ENCODE results near the gene COX4I2. TPM values are rescaled to one million over a fixed set of nuclear protein-coding genes. Genes with fewer than 3 reads are reported as not detected.
A peak's percentile ranks its signal among the peaks of the same experiment; 100 is the strongest.
"Not testable (repeated sequence)": the region's sequence is repeated elsewhere in the genome, so short reads cannot be mapped to it uniquely, and the experiment has no call there.

COX4I2 gene
- 1 to 10 TPM; 2.5 to 6.5 TPM for total RNA-seq
- long read RNA-seq, donor 1 = 0 reads
- long read RNA-seq, donor 2, partial matches to known transcripts = 0 of 2 reads
- long read RNA-seq, donor 2, other reads (novel, unspliced or antisense) = 0 of 2 reads

DNA sequence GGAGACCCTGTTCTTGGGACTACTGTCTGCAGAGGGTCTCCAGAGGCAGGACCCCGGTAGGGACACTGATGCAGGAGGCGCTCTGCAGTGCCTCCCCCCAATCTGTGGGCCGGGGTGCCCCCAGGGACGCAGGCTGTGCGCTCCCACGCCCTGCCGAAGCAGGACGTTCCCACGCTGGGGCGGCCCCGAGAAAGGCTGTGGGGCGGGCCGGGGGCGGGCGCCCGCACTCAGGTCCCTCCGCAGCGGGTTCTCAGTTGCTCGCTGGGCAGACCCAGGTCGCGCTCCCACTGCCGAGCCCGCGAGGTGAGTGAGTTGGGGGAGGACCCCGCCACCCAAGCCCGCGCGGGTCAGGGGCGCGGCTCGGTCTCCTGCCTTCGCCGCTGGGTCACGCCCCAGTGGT is at the start of gene COX4I2:
Gene COX4I2 (plus strand): TSS at position 253 of the 400 bp plus-strand sequence. CDS start 1,106 bp downstream, outside the sequence.
- DNase-seq (ENCODE audit: low spot score) = no peak
- intact Hi-C loops (cut with DNase I) = no loop called here

GRCh38 chr20:31590717-31591225 is 46.9 kb upstream of the COX4I2 start:
- DNase-seq (ENCODE audit: low spot score) = no peak
- intact Hi-C loops (cut with DNase I) = no loop called here

GRCh38 chr20:31593221-31594001 is 44.3 kb upstream of the COX4I2 start:
- DNase-seq (ENCODE audit: low spot score) = no peak
- intact Hi-C loops (cut with DNase I) = loop anchor here in 1 of 2 donors (2.0 kb wide), 1 partner anchor 21 kb away; no protein-coding TSS in a partner anchor

DNA sequence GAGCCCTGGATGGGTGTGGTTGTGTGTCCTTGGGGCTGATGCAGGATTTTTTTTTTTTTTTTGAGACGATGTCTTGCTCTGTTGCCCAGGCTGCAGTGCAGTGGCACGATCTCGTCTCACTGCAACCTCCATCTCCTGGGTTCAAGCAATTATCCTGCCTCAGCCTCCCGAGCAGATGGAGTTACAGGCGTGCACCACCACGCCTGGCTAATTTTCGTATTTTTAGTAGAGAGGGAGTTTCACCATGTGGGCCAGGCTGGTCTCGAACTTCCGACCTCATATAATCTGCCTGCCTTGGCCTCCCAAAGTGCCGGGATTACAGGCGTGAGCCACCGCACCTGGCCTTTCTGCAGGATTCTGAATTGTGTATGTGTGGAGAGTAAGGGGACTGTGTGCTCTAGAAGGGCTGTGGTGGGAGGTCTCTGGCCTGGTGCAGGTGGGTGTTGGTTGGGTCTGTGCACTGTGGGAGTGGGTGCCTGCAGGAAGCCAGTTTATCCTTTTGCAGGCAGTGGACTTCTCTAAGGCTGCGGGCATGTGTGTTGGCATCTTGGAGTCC is 43.6 kb upstream of the COX4I2 start:
- no peak for DNase-seq (ENCODE audit: low spot score)
- intact Hi-C loops (cut with DNase I) = loop anchor here in 1 of 2 donors (2.0 kb wide), 1 partner anchor 21 kb away; no protein-coding TSS in a partner anchor

- intact Hi-C loops (cut with DNase I) = loop anchor here in 1 of 2 donors (2.0 to 5.0 kb wide), 2 partner anchors 22 to 758 kb away; no protein-coding TSS in a partner anchor
- DNase-seq (ENCODE audit: low spot score) = no peak
Measured at GRCh38 chr20:31594558-31595379, 42.9 kb upstream of the COX4I2 start.

DNA sequence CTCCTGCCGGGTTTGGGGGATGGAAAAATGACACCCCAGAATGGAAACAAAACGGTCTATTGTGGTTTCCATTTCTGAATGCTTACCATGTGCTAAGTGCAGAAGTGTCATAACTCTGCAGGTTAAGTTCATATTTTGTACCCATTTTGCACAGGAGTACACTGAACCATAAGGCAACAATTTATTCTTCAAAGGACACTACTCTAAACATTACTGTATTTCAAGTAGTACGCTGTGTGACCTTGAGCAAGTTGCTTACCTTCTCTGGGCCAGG is 42.4 kb upstream of the COX4I2 start:
- intact Hi-C loops (cut with DNase I) = loop anchor here in 1 of 2 donors (2.0 to 5.0 kb wide), 2 partner anchors 23 to 757 kb away; no protein-coding TSS in a partner anchor
- DNase-seq (ENCODE audit: low spot score) = no peak

GRCh38 chr20:31595654-31596411 is 41.9 kb upstream of the COX4I2 start:
- DNase-seq (ENCODE audit: low spot score) = peak; percentile 93
- intact Hi-C loops (cut with DNase I) = loop anchor here in 1 of 2 donors (2.0 to 5.0 kb wide), 2 partner anchors 23 to 756 kb away; no protein-coding TSS in a partner anchor

GRCh38 chr20:31596412-31596715 is 41.3 kb upstream of the COX4I2 start:
- not testable (repeated sequence) for DNase-seq (ENCODE audit: low spot score)
- intact Hi-C loops (cut with DNase I) = loop anchor here in 1 of 2 donors (5.0 kb wide), 1 partner anchor 756 kb away; no protein-coding TSS in a partner anchor

- DNase-seq (ENCODE audit: low spot score) = no peak
- intact Hi-C loops (cut with DNase I) = loop anchor here in 1 of 2 donors (5.0 kb wide), 1 partner anchor 755 kb away; no protein-coding TSS in a partner anchor
Measured at GRCh38 chr20:31596831-31597480, 40.8 kb upstream of the COX4I2 start.

DNA sequence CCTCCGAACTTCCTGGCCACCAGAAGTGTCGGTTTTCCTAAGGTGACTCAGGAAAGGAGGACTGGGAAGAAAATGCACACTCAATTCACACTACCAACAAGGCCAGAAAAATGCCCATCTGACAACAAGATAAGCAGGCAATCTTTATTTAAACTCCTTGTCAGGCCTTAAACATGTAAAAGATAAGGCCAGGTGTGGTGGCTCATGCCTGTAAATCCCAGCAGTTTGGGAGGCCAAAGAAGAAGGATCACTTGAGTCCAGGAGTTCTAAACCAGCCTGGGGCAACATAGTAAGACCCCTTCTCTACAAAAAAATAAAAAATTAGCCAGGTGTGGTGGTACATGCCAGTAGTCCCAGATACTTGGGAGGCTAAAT is 40.2 kb upstream of the COX4I2 start:
- DNase-seq (ENCODE audit: low spot score) = no peak
- intact Hi-C loops (cut with DNase I) = loop anchor here in 1 of 2 donors (5.0 kb wide), 1 partner anchor 755 kb away; no protein-coding TSS in a partner anchor

DNA sequence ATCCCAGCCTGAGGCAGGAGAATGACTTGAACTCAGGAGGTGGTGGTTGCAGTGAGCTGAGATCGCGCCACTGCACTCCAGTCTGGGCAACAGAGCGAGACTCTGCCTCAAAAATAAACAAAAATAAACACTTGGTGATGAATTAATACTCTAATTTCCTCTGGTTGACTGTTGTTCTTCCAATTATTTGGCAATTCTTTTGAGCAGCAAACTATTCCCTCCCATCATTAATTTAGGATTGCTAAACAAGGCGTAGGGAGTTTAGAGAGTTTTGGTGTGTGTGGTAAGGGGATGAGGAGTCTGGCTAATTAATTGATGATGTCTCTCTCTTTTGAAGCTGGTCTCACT is 35.3 kb upstream of the COX4I2 start:
- no peak for DNase-seq (ENCODE audit: low spot score)
- intact Hi-C loops (cut with DNase I) = no loop called here

DNA sequence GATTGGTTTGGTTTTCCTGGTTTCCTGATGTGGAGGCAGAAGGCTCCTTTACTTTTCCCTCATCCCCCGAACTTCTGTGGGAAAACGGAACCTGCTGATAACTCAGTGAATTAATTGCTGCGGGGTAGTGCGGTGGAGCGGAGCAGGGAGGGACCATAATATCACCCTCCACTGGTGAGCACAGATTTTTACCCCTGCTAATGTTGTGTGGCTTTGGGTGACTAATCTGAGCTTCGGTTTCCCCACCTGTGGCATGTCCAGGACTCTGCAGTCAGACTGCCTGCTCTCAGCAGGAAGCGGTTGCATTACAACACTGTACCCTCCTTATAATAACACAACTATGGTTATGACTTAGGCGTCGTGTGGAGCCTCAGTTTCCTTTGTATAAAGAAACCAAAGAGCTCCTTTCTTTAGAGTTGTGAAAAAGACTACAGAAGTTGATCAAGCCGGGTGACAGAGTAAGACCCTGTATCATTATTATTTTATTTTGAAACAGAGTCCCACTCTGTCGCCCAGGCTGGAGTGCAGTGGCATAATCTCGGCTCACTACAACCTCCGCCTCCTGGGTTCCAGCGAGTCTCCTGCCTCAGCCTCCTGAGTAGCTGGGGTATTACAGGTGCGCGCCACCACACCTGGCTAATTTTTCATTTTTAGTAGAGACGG is 34.8 kb upstream of the COX4I2 start:
- intact Hi-C loops (cut with DNase I) = no loop called here
- no peak for DNase-seq (ENCODE audit: low spot score)

DNA sequence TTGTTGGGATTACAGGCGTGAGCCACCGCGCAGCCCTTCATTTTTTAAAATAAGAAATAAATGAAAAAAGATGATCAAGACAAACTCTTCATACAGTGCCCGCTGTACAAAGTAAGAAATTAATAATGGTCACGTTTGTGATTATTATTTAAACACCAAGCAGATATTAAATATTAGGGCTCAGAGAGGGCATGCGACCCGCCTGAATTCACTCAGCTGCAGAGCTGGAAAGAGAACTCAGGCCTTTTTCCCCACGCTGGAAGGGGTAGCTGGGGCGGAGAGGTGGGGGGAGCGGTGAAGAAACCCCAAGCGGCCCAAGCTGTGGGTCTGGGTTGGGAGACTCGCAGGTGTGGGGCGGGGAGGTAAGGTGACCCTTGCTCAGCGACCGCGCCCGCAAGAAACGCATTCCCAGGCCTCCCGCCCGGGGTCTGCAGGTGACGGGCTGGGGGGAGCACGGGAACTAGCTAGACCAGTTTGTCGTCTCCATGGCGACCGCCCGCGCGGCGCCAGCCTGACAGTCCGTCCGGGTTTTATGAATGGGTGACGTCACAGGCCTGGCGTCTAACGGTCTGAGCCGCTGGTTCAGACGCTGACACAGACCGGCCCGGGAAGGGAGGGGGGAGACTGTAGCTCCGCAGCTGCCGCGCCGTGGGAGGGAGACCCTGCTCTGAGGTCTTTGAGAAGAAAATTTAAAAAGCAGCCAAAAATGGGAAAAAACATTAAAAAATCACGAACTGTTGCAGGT is 33.7 kb upstream of the COX4I2 start:
- intact Hi-C loops (cut with DNase I) = no loop called here
- DNase-seq (ENCODE audit: low spot score) = peak; percentile 98

DNA sequence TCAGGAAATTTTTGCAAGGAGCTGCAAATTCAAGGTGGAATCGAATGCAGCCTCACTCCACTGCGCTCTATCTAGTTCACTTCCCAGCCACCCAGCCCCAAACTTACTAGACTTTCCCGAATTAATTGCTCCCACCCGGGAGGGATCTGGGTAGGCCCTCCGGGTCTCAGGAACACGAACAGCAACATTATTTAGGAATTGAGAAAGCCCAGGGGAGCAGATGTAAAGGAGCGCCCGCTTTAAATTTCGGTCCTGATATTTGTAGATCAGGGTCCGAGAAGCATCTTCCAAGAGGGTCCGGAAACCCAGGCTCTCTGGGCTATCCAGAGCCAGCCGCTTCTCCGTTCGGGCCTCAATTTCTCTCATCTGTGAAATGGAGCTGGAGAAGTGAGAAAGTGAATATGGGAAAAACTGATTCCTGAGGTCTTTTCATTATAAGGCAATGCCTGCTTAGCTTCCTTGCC is 33.1 kb upstream of the COX4I2 start:
- DNase-seq (ENCODE audit: low spot score) = no peak
- intact Hi-C loops (cut with DNase I) = no loop called here

GRCh38 chr20:31605031-31605901 is 32.4 kb upstream of the COX4I2 start, which contains the start of gene ID1:
Gene ID1, plus strand, starts transcription at chr20:31605289. Its CDS starts 99 bp downstream, at chr20:31605388.
- peak; percentile 98 for DNase-seq (ENCODE audit: low spot score)
- intact Hi-C loops (cut with DNase I) = no loop called here
